GM12801 (cell line): ENCODE measurements around the gene KIF16B.

Experiments used
- TF ChIP-seq, protein P1 (sequence below): IDR thresholded peaks from one replicate; pipeline ENCODE4 v1.5.1; 2011; ENCODE audit warnings: control low read depth; ENCODE audit not compliant: insufficient read length; ENCODE audit errors: extremely low read depth

Gene KIF16B

DNA sequence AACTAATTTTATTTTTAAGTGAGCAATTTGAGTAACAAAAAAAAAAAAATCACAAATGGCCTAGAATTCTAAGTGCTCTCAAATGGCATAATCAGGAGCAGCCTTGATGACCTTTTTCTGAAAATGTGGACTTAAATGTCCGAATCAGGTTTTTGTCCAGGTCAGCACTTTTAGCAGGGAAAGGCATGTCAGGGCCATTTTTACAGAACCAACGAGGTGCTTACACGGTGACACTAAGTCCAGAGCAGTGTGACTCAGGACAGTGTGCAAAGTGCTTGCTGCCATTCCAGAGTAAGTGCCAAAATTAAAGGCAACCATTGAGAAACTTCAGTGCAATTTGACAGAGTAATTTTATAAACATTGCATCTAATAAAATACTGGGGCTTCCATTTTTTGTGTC lies 127.8 kb downstream of the KIF16B start:
- TF ChIP-seq, protein P1, sequence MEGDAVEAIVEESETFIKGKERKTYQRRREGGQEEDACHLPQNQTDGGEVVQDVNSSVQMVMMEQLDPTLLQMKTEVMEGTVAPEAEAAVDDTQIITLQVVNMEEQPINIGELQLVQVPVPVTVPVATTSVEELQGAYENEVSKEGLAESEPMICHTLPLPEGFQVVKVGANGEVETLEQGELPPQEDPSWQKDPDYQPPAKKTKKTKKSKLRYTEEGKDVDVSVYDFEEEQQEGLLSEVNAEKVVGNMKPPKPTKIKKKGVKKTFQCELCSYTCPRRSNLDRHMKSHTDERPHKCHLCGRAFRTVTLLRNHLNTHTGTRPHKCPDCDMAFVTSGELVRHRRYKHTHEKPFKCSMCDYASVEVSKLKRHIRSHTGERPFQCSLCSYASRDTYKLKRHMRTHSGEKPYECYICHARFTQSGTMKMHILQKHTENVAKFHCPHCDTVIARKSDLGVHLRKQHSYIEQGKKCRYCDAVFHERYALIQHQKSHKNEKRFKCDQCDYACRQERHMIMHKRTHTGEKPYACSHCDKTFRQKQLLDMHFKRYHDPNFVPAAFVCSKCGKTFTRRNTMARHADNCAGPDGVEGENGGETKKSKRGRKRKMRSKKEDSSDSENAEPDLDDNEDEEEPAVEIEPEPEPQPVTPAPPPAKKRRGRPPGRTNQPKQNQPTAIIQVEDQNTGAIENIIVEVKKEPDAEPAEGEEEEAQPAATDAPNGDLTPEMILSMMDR, result no peak

DNA sequence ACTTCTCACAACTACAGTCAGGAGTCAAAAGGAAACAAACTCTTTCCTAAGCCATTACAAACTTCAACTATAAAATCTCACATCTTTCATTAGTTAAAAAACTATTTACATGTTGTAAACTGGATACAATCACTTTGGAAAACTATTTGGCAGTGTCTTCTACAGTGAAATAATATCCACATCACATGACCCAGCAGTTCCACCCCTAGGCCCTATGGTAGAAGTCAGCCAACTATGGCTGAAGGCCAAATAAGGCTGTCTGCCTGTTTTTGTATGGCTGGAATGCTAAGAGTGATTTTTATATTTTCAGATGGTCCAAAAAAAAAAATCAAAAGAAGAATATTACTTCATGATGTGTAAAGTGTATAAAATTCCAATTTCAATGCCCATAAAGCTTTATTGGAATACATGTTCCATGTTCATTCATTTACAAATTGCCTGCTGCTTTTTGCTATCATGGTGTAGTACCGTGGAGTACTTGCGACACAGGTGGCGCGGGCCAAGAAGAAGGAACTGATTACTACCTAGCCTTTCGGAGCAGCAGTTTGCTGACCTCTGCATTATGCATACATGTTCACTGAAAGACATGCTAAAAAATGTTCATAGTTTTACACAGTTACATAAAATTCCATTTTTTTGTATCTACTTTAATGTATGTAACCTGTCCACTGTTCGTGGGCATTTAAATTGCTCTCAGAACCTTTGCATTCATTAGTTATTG lies 129.0 kb downstream of the KIF16B start:
- TF ChIP-seq, protein P1, result no peak

DNA sequence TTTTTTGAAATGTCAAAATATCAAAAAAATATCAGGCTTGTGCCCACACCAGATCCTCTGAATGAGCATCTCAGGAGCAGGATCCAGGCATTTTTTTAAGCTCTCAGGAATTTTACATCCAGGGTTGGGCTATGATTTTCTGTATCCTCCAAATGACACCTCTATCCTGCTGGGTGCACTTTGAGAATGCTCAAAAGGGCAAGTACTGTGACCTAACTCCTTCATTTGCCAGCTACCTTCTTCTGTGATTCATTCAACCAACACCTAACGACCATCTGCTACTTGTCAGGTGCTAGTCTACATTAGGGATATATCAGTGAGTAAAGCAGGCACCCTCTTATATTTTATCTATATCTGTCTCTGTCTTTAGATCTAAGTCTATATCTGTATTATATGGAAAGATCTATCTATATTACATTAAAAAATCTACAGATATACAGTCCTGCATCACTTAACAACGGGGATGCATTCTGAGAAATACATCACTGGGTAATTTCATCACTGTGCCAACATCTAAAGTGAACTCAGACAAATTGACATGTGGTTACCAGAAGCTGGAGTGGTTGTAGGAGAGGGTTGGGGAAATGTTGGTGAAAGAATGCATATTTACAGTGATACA lies 131.6 kb downstream of the KIF16B start:
- TF ChIP-seq, protein P1, result no peak

DNA sequence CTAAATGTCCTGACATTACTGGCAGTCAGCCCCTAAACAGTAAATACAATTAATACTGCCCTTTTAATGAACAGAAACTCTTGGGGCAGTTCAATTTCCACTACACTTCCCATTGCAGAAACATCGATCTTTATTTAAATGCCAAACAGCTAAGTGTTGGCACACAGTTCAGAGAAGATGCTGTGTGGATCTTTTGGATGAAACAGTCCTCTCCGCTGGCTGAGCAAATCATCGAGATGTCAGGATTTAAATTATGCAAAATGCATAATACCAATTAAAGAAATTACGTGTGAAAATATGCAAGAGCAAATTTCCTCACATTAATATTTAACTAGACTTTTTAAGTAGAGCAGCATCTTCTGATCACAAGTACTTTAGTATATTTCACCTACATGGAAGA lies 132.6 kb downstream of the KIF16B start:
- TF ChIP-seq, protein P1, result no peak

DNA sequence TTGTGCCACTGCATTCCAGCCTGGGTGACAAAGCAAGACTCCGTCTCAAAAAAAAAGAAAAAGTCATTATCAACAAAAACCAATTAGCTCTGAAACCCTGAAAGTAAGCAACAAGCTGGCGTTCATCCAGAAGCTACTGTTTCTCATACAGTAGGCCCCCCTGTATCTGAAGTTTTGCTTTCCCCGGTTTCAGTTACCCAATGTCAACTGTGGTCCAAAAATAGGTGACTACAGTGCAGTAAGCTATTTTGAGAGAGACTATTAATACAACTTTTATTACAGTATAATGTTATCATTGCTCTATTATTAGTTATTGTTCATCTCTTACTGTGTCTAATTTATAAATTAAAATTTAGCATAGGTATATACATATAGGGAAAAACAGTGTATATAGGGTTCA lies 135.1 kb downstream of the KIF16B start:
- TF ChIP-seq, protein P1, result no peak

DNA sequence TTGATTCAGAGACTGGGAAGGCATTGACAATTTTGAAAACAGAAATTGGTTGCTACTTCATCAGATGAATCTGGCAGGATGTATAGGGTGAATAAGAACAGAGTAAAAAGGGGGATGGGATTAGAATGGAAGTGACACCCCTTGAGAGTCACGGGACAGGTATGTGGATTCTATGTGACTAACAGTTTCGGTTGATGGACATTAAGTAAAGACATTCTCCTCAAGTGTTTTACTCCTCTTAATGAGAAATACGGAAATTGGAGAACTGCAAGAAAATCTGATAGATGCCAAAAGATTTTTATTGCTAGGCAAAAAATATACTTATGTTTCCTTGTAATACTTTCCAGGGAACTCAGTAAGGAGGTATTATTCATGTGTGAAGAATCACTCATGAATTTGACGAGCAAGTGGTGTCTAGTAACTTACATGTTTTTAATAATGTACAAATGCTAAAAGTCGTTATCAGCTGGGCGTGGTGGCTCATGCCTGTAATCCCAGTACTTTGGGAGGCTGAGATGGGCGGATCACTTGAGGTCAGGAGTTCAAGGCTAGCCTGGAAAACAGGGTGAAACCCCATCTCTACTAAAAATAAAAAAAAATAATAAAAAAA lies 135.8 kb downstream of the KIF16B start:
- TF ChIP-seq, protein P1, result no peak

DNA sequence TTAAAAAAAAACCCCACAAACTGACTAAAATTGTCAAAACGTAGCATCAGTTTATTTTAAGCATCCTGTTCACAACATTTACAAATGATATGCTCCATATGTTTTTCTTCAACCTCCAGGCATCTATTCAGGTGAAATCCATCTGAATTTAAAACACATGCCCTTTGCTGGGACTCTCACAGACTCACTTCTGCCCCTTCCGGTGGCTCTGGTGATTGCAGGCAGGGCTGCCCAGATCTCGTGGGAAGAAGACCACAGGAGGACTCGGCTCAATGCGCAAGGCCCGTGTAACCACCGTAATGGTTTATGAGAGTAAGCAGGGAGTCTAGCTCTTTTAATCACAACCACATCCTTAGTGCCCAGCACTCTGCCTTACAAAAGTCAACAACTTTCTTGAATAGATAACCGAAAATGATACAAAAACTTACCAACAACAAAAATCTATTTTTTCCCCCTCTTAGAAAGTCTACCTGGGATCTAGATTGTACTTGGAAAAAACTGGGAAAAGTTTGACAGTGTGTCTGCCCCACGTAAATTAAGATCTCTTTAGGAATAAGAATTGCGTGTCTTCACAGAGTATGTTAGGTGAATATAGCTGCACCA lies 139.1 kb downstream of the KIF16B start:
- TF ChIP-seq, protein P1, result no peak
